Prostate gland (tissue), 2 donors: ENCODE measurements around the gene MOB3A. TPM values are rescaled to one million over a fixed set of nuclear protein-coding genes. Genes with fewer than 3 reads are reported as not detected.

ENCODE experiments used
- DNase-seq: peaks from one replicate; pipeline ENCODE4 v3.0.0-alpha.2; 2019; ENCODE audit warnings: low spot score
- H3K27ac ChIP-seq, 2 donors: fragments of 200-600 bp; sonication (generic); 2 replicates each; pipeline ENCODE4 v1.5.1; 2017 to 2019
- H3K27me3 ChIP-seq: fragments of 200-600 bp; sonication (generic); replicated peaks from 2 replicates; pipeline ENCODE4 v1.5.1; 2019; ENCODE audit not compliant: insufficient read depth
- H3K36me3 ChIP-seq, 2 donors: fragments of 200-600 bp; sonication (generic); 1 replicate in 1 of 2; 2 replicates in 1 of 2; pipeline versions ENCODE4 v1.5.1 to v1.8.1; 2017 to 2019
- H3K4me1 ChIP-seq: fragments of 200-600 bp; sonication (generic); replicated peaks from 2 replicates; pipeline ENCODE4 v1.5.1; 2019
- H3K4me3 ChIP-seq, 2 donors: fragments of 200-600 bp; sonication (generic); 2 replicates each; pipeline ENCODE4 v1.5.1; 2017 to 2019
- H3K9me3 ChIP-seq: fragments of 200-600 bp; sonication (generic); 2 replicates; pipeline ENCODE4 v1.5.1; 2017
- POLR2A ChIP-seq: fragments of 450-650 bp; IDR thresholded peaks from one replicate; pipeline ENCODE4 v1.6.1; 2016; ENCODE audit warnings: antibody characterized with exemption, mild to moderate bottlenecking
- POLR2AphosphoS5 ChIP-seq: sonication (generic); formaldehyde crosslinking; IDR thresholded peaks from one replicate; pipeline ENCODE4 v1.6.1; 2017; ENCODE audit warnings: antibody characterized with exemption
- WGBS: methylation state at CpG from one replicate; pipeline ENCODE4 v1.1.5; 2018; 5-methylcytosine and 5-hydroxymethylcytosine counted together
- intact Hi-C: fragments of 100-400 bp; cut with DNase I; formaldehyde crosslinking; loops from one replicate; pipeline ENCODE4 v1.14.2; 2022
- total RNA-seq, 2 donors: library from RNA; depleted of rRNA; stranded (reverse); fragments of >200 nt; gene quantifications; one replicate each; pipeline ENCODE4 v1.1.0, GENCODE V29; 2016
- TF ChIP-seq, protein P1 (sequence below), 4 experiments: fragments of 200-600 bp in 2 of 4; fragments of 450-650 bp in 2 of 4; sonication (generic) in 2 of 4; IDR thresholded peaks; 1 replicate in 3 of 4; 2 replicates in 1 of 4; pipeline ENCODE4 v1.5.1; 2016 to 2019; ENCODE audit warnings: antibody characterized with exemption in 4 of 4, mild to moderate bottlenecking in 2 of 4, moderate library complexity in 2 of 4

MOB3A gene
- total RNA-seq, 2 donors from 2014 or later: 40.1 to 43.5 TPM

DNA sequence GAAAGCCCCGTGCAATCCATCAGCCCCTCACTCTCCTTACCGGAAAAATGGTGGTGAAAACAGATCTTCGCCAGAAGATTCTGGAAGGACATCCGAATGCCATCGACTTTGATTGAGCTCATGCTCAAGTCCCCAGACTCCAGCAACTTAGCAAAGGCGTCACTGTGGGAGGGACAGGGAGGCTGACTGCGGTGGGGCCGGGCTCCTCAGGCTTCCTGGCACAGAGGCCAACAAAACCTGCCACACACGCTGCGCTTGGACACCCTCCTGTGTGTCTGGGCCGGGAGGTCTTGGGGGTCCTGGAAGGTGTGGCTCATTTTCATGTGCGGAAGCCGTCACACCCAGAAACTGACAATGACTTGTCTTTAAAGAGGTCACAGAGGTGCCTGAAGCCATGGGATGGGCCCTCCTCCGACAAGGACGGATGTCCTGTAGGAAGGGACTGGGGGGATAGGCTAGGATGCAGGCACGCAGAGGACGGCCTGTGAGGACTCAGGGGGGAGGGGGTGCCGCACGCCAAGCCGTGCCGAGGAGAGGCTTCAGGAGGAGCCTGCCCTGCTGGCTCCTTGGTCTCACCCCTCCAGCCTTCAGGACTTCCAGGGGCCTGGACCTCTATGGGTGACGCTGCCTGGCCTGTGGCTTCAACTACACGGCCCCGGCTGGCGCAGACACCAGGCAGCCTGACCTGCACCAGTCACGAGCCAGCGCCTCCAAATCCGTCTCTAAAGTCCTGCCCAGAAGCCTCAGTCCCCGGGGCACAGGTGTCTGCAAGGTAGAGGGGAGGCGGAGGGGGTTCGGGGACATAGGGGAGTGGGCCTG lies 13.1 kb upstream of the MOB3A start:
- WGBS: 90% methylated on average over 31 of the region's 31 CpGs
- no peaks in the 10 kb centered on the region for H3K27me3 ChIP-seq
- no peaks in the 10 kb centered on the region for H3K4me1 ChIP-seq
- no peak overlapping the region for H3K4me3 ChIP-seq
- H3K27ac ChIP-seq: no peak overlapping the region
- H3K9me3 ChIP-seq: no peaks in the 10 kb centered on the region
- intact Hi-C loops: no loop called here
- H3K36me3 ChIP-seq: peaks cover 36 to 64% of the 10 kb centered on the region in 2 donors
- TF ChIP-seq POLR2AphosphoS5 (no peak), POLR2A (no peak)
- TF ChIP-seq, protein P1, sequence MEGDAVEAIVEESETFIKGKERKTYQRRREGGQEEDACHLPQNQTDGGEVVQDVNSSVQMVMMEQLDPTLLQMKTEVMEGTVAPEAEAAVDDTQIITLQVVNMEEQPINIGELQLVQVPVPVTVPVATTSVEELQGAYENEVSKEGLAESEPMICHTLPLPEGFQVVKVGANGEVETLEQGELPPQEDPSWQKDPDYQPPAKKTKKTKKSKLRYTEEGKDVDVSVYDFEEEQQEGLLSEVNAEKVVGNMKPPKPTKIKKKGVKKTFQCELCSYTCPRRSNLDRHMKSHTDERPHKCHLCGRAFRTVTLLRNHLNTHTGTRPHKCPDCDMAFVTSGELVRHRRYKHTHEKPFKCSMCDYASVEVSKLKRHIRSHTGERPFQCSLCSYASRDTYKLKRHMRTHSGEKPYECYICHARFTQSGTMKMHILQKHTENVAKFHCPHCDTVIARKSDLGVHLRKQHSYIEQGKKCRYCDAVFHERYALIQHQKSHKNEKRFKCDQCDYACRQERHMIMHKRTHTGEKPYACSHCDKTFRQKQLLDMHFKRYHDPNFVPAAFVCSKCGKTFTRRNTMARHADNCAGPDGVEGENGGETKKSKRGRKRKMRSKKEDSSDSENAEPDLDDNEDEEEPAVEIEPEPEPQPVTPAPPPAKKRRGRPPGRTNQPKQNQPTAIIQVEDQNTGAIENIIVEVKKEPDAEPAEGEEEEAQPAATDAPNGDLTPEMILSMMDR (IDR thresholded peaks at IDR 0.05): no peak
- DNase-seq: no peak

DNA sequence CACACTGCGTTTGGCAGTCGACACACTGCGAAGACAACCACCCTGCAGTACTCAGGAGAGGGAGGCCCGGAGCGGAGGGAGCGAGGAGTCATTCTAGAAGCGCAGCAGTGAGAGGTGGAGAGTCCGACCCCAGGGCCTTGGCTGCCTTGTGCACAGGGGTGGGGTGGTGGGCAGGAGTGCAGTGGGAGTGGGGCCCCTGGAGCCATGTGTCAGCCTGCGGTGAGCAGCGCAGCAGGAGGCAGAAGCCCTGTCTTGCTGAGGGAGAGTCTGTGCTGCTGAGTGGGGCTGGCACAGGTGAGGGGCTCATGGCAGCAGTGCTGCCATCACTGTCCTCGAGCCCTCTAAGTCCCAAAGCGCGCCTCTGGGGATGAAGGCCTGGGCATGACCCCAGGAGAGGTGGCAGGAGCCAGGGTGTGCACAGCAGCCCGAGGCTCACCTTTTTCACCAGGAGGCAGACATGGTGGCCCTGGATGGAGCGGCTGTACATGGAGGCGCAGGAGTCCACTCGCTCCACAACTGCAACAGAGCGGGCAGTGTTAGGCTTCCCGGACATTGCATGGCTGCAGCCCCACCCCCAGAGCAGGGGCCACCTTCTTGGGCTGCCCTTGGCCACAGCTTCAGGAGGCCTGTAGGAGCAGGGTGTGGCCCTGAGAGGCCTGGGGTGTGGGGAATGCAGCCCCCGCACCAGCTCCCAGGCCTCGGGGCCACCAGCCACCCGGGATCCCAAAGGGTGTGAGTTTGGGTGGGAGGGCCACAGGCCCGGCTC lies 12.3 kb upstream of the MOB3A start:
- Histone ChIP-seq H3K27ac (no peak overlapping the region), H3K4me3 (no peak overlapping the region), H3K9me3 (no peaks in the 10 kb centered on the region), H3K36me3 (peaks cover 30 to 57% of the 10 kb centered on the region in 2 donors), H3K4me1 (no peaks in the 10 kb centered on the region), H3K27me3 (no peaks in the 10 kb centered on the region)
- TF ChIP-seq, protein P1 (IDR thresholded peaks at IDR 0.05): no peak
- no peak for TF ChIP-seq POLR2A
- TF ChIP-seq POLR2AphosphoS5: no peak
- intact Hi-C loops: no loop called here
- 94% methylated on average over 23 of the region's 23 CpGs for WGBS
- DNase-seq: no peak

DNA sequence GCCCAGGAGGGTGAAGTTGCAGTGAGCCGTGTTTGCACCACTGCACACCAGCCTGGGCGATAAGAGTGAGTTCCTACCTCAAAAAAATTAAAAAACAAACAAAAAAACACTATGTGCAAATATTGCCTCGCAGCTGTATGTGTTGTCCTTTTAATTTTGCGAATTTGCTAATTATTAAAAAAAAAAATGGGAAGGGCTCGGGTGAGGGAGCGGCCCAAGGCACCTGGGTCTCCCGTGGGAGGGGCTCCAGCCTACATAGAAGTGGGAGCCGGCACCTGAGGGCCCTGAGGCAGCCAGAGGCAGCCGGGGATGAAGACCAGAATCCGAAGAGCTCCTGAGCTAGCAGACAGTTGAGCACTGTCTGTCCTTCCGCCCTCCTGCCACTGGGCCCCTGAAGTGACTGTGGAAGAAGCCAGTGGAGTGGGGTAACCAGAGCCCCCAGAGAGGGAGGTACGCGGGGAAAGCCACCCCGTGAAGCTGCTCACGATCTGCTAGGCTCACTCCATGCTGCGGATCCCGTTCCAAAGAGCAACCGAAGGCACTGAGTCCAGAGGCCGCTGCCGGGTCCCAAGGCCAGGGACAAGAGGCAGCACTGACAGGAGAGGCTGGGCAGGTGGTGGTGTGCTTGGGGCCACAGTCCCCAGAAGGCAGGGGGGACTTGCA lies 7.0 kb upstream of the MOB3A start:
- Histone ChIP-seq H3K27me3 (no peaks in the 10 kb centered on the region), H3K4me1 (no peaks in the 10 kb centered on the region), H3K4me3 (no peak overlapping the region), H3K36me3 (peaks cover 9 to 16% of the 10 kb centered on the region in 2 donors), H3K27ac (no peak overlapping the region), H3K9me3 (no peaks in the 10 kb centered on the region)
- TF ChIP-seq POLR2AphosphoS5 (no peak), POLR2A (no peak)
- TF ChIP-seq, protein P1 (IDR thresholded peaks at IDR 0.05): no peak
- intact Hi-C loops: no loop called here
- DNase-seq: no peak
- WGBS: 83% methylated on average over 20 of the region's 20 CpGs

DNA sequence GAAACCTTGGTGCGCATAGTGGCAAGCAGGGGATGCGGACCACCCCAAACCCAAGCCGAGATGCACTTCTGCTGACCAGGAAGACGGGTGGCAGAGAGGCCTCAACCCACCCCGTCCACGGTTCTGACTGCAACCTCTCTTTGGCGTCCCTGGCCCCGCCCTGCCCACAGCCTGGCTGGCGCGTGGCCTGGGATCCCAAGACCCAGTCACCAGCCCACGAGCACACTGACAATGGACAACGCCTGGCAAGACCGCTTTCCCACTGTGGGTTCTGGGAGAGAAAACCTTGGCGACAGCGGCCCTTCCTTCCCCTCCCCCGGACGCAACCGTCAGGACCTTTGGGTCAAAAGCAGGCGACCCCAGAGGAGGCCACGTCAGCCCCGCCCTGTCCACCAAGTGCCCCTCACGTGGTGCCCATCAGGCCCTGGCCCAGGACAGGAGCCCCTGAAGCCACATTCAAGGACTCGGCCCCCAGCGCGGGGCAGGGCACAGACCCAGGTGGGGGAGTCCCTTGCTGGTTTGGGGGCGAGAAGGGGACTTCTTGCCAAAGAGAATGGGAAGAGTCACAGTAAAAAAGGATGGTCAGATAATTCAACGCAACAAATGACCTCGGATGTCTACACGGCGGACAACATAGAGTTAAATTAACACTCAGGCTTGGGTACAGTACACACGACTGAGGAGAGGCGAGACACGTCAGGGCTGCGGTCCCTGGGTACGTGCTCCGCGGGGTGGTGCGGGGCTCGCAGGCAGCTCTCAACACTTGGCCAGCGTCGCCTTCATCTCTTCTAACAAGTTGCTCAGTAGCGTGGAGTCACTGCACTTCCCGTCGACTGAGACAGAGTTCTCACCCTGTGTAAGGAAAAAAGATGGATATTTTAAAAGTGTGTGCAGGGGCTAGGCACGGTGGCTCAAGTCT lies 5.5 kb upstream of the MOB3A start:
- no peak for DNase-seq
- WGBS: 86% methylated on average over 42 of the region's 45 CpGs
- H3K9me3 ChIP-seq: no peaks in the 10 kb centered on the region
- H3K4me1 ChIP-seq: no peaks in the 10 kb centered on the region
- TF ChIP-seq, protein P1 (IDR thresholded peaks at IDR 0.05): no peak
- TF ChIP-seq POLR2A: no peak
- TF ChIP-seq POLR2AphosphoS5: no peak
- H3K4me3 ChIP-seq: no peak overlapping the region
- no peaks in the 10 kb centered on the region for H3K27me3 ChIP-seq
- no peak overlapping the region for H3K27ac ChIP-seq
- intact Hi-C loops: no loop called here
- H3K36me3 ChIP-seq: peaks cover 4 to 13% of the 10 kb centered on the region in 2 donors
